SK-N-SH (cell line): Measurements from ENCODE around the gene DOK6. TPM values are rescaled to one million over a fixed set of nuclear protein-coding genes. Genes with fewer than 3 reads are reported as not detected.
A peak's percentile ranks its signal among the peaks of the same experiment; 100 is the strongest.

Source experiments
- CTCF ChIA-PET: fragments of 300-600, 350-600 bp; formaldehyde crosslinking; extraction: SDS; loops from one replicate; lab custom pipeline; 2021; lab: Yijun Ruan, JAX
- POLR2A ChIA-PET: fragments of 350-600 bp; sonication (Branson Sonifier 250); formaldehyde crosslinking; extraction: SDS; loops from one replicate; lab custom pipeline; 2020; ENCODE audit warnings: antibody characterized with exemption, inconsistent platforms; lab: Yijun Ruan, JAX
- DNase-seq: peaks from one replicate; pipeline ENCODE4 v3.0.0; 2012
- H2AFZ ChIP-seq: fragments of 200-600 bp; sonication (generic); 2 replicates; pipeline ENCODE4 v1.8.1; 2016; ENCODE audit warnings: antibody characterized with exemption, mild to moderate bottlenecking, low read depth
- H3F3A ChIP-seq: fragments of 200-600 bp; sonication (generic); replicated peaks from 2 replicates; pipeline ENCODE3; 2016; ENCODE audit warnings: antibody characterized with exemption, mild to moderate bottlenecking; ENCODE audit not compliant: insufficient read depth
- H3K27ac ChIP-seq, 2 experiments: fragments of 200-500 bp in 1 of 2; fragments of 200-600 bp in 1 of 2; sonication (Bioruptor generic) in 1 of 2; sonication (generic), shearing (Covaris generic) in 1 of 2; 2 replicates each; pipeline versions ENCODE4 v1.5.1 to v1.6.1; 2014 to 2016; ENCODE audit warnings: low read depth in 2 of 2, inconsistent platforms in 1 of 2, low read length in 1 of 2, mild to moderate bottlenecking in 1 of 2, mixed read lengths in 1 of 2
- H3K27me3 ChIP-seq: fragments of 200-600 bp; sonication (generic), shearing (Covaris generic); 2 replicates; pipeline ENCODE4 v1.6.1; 2016; ENCODE audit warnings: mixed run types; ENCODE audit not compliant: insufficient read depth
- H3K36me3 ChIP-seq, 2 experiments: fragments of 200-500 bp in 1 of 2; fragments of 200-600 bp in 1 of 2; sonication (Bioruptor generic) in 1 of 2; sonication (generic) in 1 of 2; replicated peaks in 1 of 2; 2 replicates each; pipeline versions ENCODE3 to v1.5.1; 2014 to 2016; ENCODE audit warnings: low read length in 1 of 2, mild to moderate bottlenecking in 1 of 2; ENCODE audit not compliant: insufficient read depth in 2 of 2, control insufficient read depth in 1 of 2
- H3K4me1 ChIP-seq, 2 experiments: fragments of 200-500 bp in 1 of 2; fragments of 200-600 bp in 1 of 2; sonication (Bioruptor generic) in 1 of 2; sonication (generic), shearing (Covaris generic) in 1 of 2; 2 replicates each; pipeline versions ENCODE4 v1.5.1 to v1.6.1; 2014 to 2016; ENCODE audit warnings: low read depth in 1 of 2, low read length in 1 of 2, mixed run types in 1 of 2; ENCODE audit not compliant: insufficient read depth in 2 of 2, control insufficient read depth in 1 of 2
- H3K4me2 ChIP-seq: fragments of 200-600 bp; sonication (generic), shearing (Covaris generic); 2 replicates; pipeline ENCODE4 v1.6.1; 2017; ENCODE audit warnings: mixed run types
- H3K4me3 ChIP-seq, 2 experiments: fragments of 200-500 bp in 1 of 2; fragments of 200-600 bp in 1 of 2; sonication (Bioruptor generic) in 1 of 2; sonication (generic), shearing (Covaris generic) in 1 of 2; 2 replicates each; pipeline versions ENCODE4 v1.5.1 to v1.8.1; 2014 to 2016; ENCODE audit warnings: low read depth in 2 of 2, inconsistent platforms in 1 of 2, low read length in 1 of 2, mild to moderate bottlenecking in 1 of 2, mixed read lengths in 1 of 2, moderate library complexity in 1 of 2
- H3K79me2 ChIP-seq: fragments of 200-600 bp; sonication (generic); 2 replicates; pipeline ENCODE4 v1.8.1; 2017; ENCODE audit warnings: mild to moderate bottlenecking; ENCODE audit not compliant: insufficient read depth
- H3K9ac ChIP-seq: fragments of 200-600 bp; sonication (generic); 2 replicates; pipeline ENCODE4 v1.6.1; 2017; ENCODE audit warnings: mixed run types
- H3K9me2 ChIP-seq: fragments of 200-600 bp; sonication (generic); 2 replicates; pipeline ENCODE4 v1.6.1; 2017; ENCODE audit warnings: mixed run types
- H3K9me3 ChIP-seq: fragments of 200-600 bp; sonication (generic); 2 replicates; pipeline ENCODE4 v1.6.1; 2017; ENCODE audit warnings: mixed run types, mild to moderate bottlenecking, moderate library complexity
- H4K20me1 ChIP-seq: fragments of 200-600 bp; sonication (generic); 2 replicates; pipeline ENCODE4 v1.6.1; 2017; ENCODE audit warnings: mild to moderate bottlenecking, mixed run types; ENCODE audit not compliant: insufficient read depth
- CHD2 ChIP-seq: fragments of 150-350 bp; IDR thresholded peaks from 2 replicates; pipeline ENCODE4 v1.6.1; 2018; ENCODE audit warnings: low read length; ENCODE audit not compliant: partially characterized antibody
- ELF1 ChIP-seq: IDR thresholded peaks from 2 replicates; pipeline ENCODE4 v1.4.0; 2012
- FOXM1 ChIP-seq: IDR thresholded peaks from 2 replicates; pipeline ENCODE4 v1.4.0; 2012; ENCODE audit warnings: low read depth, mild to moderate bottlenecking
- IRF3 ChIP-seq: fragments of 150-350 bp; IDR thresholded peaks from 2 replicates; pipeline ENCODE4 v1.6.1; 2016; ENCODE audit warnings: mild to moderate bottlenecking, low read depth, low read length
- JUND ChIP-seq: IDR thresholded peaks from 2 replicates; pipeline ENCODE4 v1.4.0; 2012
- PBX3 ChIP-seq: IDR thresholded peaks from 2 replicates; pipeline ENCODE4; 2012
- POLR2AphosphoS5 ChIP-seq: IDR thresholded peaks from 2 replicates; pipeline ENCODE4 v1.6.1; 2012; ENCODE audit warnings: low read depth, low read length
- REST ChIP-seq: IDR thresholded peaks from 2 replicates; pipeline ENCODE4 v1.6.1; 2012; ENCODE audit warnings: mild to moderate bottlenecking, low read depth, low read length, moderate library complexity
- TAF1 ChIP-seq: IDR thresholded peaks from 2 replicates; pipeline ENCODE4 v1.6.1; 2012; ENCODE audit warnings: low read depth, mild to moderate bottlenecking, low read length, moderate library complexity, borderline replicate concordance
- TCF12 ChIP-seq: IDR thresholded peaks from 2 replicates; pipeline ENCODE4 v1.4.0; 2012
- TEAD4 ChIP-seq: IDR thresholded peaks from 2 replicates; pipeline ENCODE4 v1.4.0; 2012; ENCODE audit warnings: mild to moderate bottlenecking, borderline replicate concordance; ENCODE audit not compliant: insufficient read depth
- WGBS: methylation state at CpG from one replicate; pipeline ENCODE4 v1.1.6; 2017; ENCODE audit warnings: low lambda C conversion rate; 5-methylcytosine and 5-hydroxymethylcytosine counted together
- polyA plus RNA-seq, 3 experiments: library from polyadenylated mRNA; depleted of rRNA; stranded (reverse); fragments of >200 nt; gene quantifications; 2 replicates each; pipeline ENCODE4 v1.2.3, GENCODE V29; 2012

The DOK6 gene
- polyA plus RNA-seq, 1 of the 3 experiments (the other 2 are of a cell fraction) = 3.9 TPM

- no peak overlapping the region for H2AFZ ChIP-seq
- no peaks in the 10 kb centered on the region; a peak in 1 of 4 replicates for H3K4me1 ChIP-seq
- H3K27ac ChIP-seq = no peak overlapping the region
- no peak for DNase-seq
- H4K20me1 ChIP-seq = no peaks in the 10 kb centered on the region
- 96% methylated on average over 5 of the region's 5 CpGs for WGBS
- H3K4me2 ChIP-seq = no peak overlapping the region
- POLR2A ChIA-PET = no interaction called here
- H3F3A ChIP-seq = peaks cover 7% of the 10 kb centered on the region
- no peaks in the 10 kb centered on the region for H3K36me3 ChIP-seq
- H3K9ac ChIP-seq = no peak overlapping the region
- no peak overlapping the region for H3K4me3 ChIP-seq
- TF ChIP-seq TEAD4 = no peak
- TF ChIP-seq, all 33 proteins: peak for 0
- H3K9me2 ChIP-seq = no peaks in the 10 kb centered on the region
- no peaks in the 10 kb centered on the region for H3K79me2 ChIP-seq
- H3K9me3 ChIP-seq = no peaks in the 10 kb centered on the region; the same call in 1 of the 2 replicates
- no peaks in the 10 kb centered on the region for H3K27me3 ChIP-seq
- CTCF ChIA-PET = interaction anchor here (0.5 kb wide), 1 partner anchor 352 kb away, joined by 3 read pairs; no protein-coding TSS in a partner anchor
These were observed 290.5 kb downstream of the DOK6 start for GRCh38 chr18:69691008-69691760.

GRCh38 chr18:69697069-69697468 lies 296.4 kb downstream of the DOK6 start:
- no peak for TF ChIP-seq ELF1
- TF ChIP-seq PBX3 = peak; percentile 24; the same call in 1 of the 2 replicates
- H3K27ac ChIP-seq = no peak overlapping the region
- no peak overlapping the region for H2AFZ ChIP-seq
- no peaks in the 10 kb centered on the region; a peak in 1 of 4 replicates for H3K4me1 ChIP-seq
- H3K79me2 ChIP-seq = no peaks in the 10 kb centered on the region
- no peaks in the 10 kb centered on the region for H3F3A ChIP-seq
- CTCF ChIA-PET = no interaction called here
- POLR2A ChIA-PET = no interaction called here
- no peaks in the 10 kb centered on the region for H3K9me2 ChIP-seq
- H3K27me3 ChIP-seq = no peaks in the 10 kb centered on the region
- H4K20me1 ChIP-seq = no peaks in the 10 kb centered on the region
- H3K9ac ChIP-seq = no peak overlapping the region
- no peak overlapping the region for H3K4me3 ChIP-seq
- no peaks in the 10 kb centered on the region for H3K9me3 ChIP-seq
- DNase-seq = no peak
- H3K4me2 ChIP-seq = no peak overlapping the region
- H3K36me3 ChIP-seq = no peaks in the 10 kb centered on the region

- no peak overlapping the region for H2AFZ ChIP-seq
- H3K27me3 ChIP-seq = no peaks in the 10 kb centered on the region
- TF ChIP-seq FOXM1 (no peak), REST (no peak), TCF12 (no peak), CHD2 (no peak), JUND (no peak), TAF1 (no peak), POLR2AphosphoS5 (no peak), IRF3 (no peak)
- H3K9ac ChIP-seq = no peak overlapping the region
- no peak overlapping the region for H3K27ac ChIP-seq
- no peaks in the 10 kb centered on the region for H3F3A ChIP-seq
- no peaks in the 10 kb centered on the region for H3K9me2 ChIP-seq
- WGBS = 88% methylated on average over 3 of the region's 3 CpGs
- CTCF ChIA-PET = no interaction called here
- no peaks in the 10 kb centered on the region for H4K20me1 ChIP-seq
- H3K4me1 ChIP-seq = no peaks in the 10 kb centered on the region; a peak in 1 of 4 replicates
- no peak overlapping the region for H3K4me2 ChIP-seq
- DNase-seq = no peak
- POLR2A ChIA-PET = no interaction called here
- no peaks in the 10 kb centered on the region for H3K9me3 ChIP-seq
- no peak overlapping the region for H3K4me3 ChIP-seq
- no peaks in the 10 kb centered on the region for H3K79me2 ChIP-seq
- H3K36me3 ChIP-seq = no peaks in the 10 kb centered on the region
These were observed 297.0 kb downstream of the DOK6 start for GRCh38 chr18:69697689-69698088.
